SK-N-DZ (cell line): ENCODE measurements around the gene COG6. TPM values are rescaled to one million over a fixed set of nuclear protein-coding genes. Genes with fewer than 3 reads are reported as not detected.

Experiments
- DNase-seq: peaks from one replicate; pipeline ENCODE4 v3.0.0-alpha.2; 2015; ENCODE audit warnings: low spot score
- polyA plus RNA-seq, 2 experiments: library from polyadenylated mRNA; depleted of rRNA; stranded (reverse); fragments of >200 nt; gene quantifications; 2 replicates each; pipeline ENCODE4 v1.2.3, GENCODE V29; 2014

COG6 gene
- polyA plus RNA-seq (2014; cell fraction: cytosol; rRNA removed): 14.3 and 14.7 TPM in 2 replicates
- polyA plus RNA-seq (2014; cell fraction: nucleus; rRNA removed): 14.6 and 21.2 TPM in 2 replicates

- peak; percentile 90 for DNase-seq
Measured at GRCh38 chr13:39655569-39656324, at the start of gene COG6. Gene COG6 (plus strand): TSS chr13:39655662. CDS start chr13:39655727, 65 bp downstream.

- no peak for DNase-seq
Measured at GRCh38 chr13:39605677-39606320, 49.7 kb upstream of the COG6 start.

- no peak for DNase-seq
Measured at GRCh38 chr13:39607876-39608275, 47.6 kb upstream of the COG6 start.

- DNase-seq: peak; percentile 62
Measured at GRCh38 chr13:39612023-39612637, 43.3 kb upstream of the COG6 start.

- DNase-seq: peak; percentile 66
Measured at GRCh38 chr13:39616087-39616694, 39.3 kb upstream of the COG6 start.

GRCh38 chr13:39618561-39618960 is 36.9 kb upstream of the COG6 start:
- no peak for DNase-seq

- DNase-seq: no peak
Measured at GRCh38 chr13:39623466-39623865, 32.0 kb upstream of the COG6 start.

GRCh38 chr13:39631307-39631706 is 24.2 kb upstream of the COG6 start:
- DNase-seq: no peak

- DNase-seq: no peak
Measured at GRCh38 chr13:39632994-39633393, 22.5 kb upstream of the COG6 start.

GRCh38 chr13:39635564-39635963 is 19.9 kb upstream of the COG6 start:
- no peak for DNase-seq

GRCh38 chr13:39637890-39638289 is 17.6 kb upstream of the COG6 start:
- peak; percentile 12 for DNase-seq

GRCh38 chr13:39641645-39642044 is 13.8 kb upstream of the COG6 start:
- DNase-seq: no peak

- no peak for DNase-seq
Measured at GRCh38 chr13:39646122-39646521, 9.3 kb upstream of the COG6 start.

GRCh38 chr13:39655041-39655568 is 357 bp upstream of the COG6 start:
- peak; percentile 9 for DNase-seq

- DNase-seq: no peak
Measured at GRCh38 chr13:39656325-39656677, 839 bp downstream of the COG6 start.

- DNase-seq: no peak
Measured at GRCh38 chr13:39663508-39663907, 8.0 kb downstream of the COG6 start.

GRCh38 chr13:39663958-39664357 is 8.5 kb downstream of the COG6 start:
- DNase-seq: no peak

- no peak for DNase-seq
Measured at GRCh38 chr13:39665763-39666162, 10.3 kb downstream of the COG6 start.

GRCh38 chr13:39670445-39670844 is 15.0 kb downstream of the COG6 start:
- DNase-seq: no peak

GRCh38 chr13:39672378-39673132 is 17.1 kb downstream of the COG6 start:
- no peak for DNase-seq

- no peak for DNase-seq
Measured at GRCh38 chr13:39675904-39676303, 20.4 kb downstream of the COG6 start.
